ENCODE results near the gene S100A14.
"Not testable (repeated sequence)": the region's sequence is repeated elsewhere in the genome, so short reads cannot be mapped to it uniquely, and the experiment has no call there.

The S100A14 gene

DNA sequence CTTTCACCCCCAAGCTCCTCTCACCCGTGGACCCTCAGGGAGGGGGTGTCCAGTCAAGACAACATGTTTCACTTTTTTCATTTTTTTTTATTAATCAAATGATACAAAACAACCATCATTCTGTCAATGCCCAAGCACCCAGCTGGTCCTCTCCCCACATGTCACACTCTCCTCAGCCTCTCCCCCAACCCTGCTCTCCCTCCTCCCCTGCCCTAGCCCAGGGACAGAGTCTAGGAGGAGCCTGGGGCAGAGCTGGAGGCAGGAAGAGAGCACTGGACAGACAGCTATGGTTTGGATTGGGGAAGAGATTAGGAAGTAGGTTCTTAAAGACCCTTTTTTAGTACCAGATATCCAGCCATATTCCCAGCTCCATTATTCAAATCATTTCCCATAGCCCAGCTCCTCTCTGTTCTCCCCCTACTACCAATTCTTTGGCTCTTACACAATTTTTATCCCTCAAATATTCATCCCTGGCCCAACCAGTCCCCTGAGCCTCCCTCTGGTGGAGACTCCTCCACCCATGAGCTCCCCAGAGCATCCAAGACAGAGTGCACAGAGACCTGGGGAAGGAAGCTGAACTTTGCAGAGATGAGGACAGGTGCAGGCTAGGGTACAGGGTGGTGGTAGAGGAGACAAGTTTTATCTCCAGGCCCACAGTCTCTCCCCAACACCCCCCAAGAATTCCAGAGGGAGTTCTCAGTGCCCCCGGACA, 1.8 kb downstream of the S100A14 start:
- no peak for DNase-seq

DNA sequence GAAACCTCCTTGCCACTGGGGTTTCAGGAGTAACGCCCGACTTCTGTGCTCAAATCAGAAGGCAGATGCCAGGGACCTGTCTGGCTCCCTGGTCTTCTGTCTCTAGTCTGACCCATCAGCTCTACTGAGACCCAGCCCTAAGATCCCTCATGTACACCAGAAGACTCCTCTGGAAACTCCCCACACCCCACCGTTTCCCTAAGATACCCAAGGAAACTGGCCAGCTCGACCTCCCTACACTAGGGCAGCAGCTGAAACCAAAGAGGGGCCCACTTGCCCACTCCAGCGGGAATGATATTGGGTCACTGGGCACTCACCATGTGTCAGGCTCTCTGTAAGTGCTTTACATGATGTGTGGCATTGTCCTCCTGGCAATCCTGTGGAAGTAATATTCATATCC, 2.7 kb downstream of the S100A14 start:
- no peak for DNase-seq

DNA sequence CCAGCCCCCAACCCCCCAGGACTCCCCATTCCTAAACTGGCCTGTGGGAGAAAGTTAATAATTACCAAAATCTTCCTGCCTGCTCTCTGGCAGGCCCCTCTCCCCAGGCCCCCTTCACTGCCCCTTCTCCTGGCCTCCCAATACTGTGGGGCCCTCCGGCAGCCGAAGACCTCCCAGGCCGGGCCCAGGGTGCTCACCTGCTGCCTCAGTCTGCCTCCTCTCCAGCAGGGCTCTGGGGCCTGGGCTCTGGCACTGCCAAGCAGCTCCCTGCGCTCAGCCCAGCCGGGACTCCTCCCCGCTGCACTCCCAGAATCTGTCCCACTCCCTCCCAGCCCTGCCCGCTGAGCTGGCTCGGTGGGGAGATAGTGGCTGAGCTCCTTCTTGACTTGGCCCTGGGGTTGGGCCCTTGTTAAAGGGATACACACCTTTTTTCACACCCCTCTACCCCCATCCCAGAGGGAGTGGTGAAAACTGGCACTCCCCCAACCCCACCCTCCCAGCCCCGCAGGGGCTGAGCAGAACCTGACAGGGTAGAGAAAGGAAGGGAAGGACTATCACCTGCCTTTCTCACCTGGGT, 3.3 kb downstream of the S100A14 start, which contains the start of gene S100A16:
S100A16 (minus strand) TSS at position 383 of the 577 bp plus-strand sequence. CDS start 4,986 bp downstream, outside the sequence.
- DNase-seq = no peak

DNA sequence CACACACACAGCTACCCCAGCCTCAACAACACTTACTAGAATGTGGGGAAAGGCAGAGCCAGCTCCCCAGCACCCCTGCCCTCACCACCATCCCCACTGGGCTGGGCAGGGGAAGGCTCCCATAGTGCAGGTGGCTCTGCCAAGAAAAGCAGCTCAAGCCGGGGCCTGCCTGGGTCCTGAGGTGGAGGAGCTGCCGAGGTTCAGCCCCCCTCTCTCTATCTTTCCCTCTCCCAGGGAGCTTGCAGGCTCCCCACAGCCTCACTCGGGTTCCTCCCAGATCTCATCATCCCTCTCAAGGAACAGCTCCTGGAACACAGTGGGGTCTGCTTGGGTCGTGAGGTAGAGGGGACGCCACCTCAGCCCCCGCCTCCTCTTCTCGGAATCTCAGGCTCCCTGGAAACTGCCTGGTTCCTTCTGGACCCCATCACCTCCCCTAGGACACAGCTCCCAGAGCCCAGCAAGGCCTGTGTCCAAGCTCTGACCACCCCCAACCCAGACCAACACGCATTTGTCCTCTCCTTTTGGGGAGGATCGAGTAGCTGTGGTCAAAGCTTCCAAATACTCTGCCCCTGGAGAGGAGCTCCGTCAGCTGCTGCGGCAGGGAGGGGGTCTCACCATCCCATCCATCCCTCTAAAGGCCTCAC, 3.9 kb downstream of the S100A14 start:
- no peak for DNase-seq

DNA sequence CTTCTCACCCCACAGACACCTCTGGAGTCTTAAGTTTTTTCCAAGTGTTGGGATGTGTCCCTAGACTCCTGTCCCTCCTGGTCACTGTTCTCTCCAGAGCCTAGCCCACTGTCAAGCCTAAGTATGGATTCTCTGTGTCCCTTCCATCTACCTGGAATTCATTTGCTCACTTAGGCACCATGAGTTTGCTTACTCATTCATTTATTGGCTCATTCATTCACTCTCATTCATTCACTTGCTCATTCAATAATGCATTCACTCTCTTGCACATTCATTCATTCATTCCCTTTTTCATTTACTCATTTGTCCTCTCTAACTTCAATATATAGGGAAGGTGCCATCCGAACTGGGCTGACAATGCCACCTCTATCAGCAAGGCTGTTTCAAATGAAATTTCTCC, 4.8 kb downstream of the S100A14 start:
- no peak for DNase-seq

DNA sequence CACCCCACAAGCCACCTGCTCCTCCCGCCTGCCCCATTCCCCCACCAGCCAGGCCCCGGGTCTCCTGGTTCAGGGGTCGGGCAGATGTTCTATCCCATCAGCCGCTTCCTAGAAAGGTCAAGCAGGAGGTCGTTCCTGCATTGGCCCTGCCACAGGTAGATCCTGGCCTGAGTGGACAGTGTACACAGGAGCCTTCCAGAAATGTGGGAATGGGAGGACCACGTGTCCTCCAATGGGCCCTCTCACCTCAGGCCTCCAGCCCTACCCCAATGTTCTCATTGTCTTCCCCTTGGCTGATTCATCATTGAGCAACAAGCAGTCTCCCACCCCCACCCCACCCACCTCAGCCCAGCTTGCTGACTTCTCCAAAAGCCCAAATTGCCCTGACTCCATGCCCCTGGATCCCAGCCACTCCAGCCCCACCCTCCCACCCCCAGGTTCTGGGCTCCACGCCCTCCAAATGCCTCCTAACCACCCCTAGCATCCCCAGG, 5.3 kb downstream of the S100A14 start:
- DNase-seq = no peak

DNA sequence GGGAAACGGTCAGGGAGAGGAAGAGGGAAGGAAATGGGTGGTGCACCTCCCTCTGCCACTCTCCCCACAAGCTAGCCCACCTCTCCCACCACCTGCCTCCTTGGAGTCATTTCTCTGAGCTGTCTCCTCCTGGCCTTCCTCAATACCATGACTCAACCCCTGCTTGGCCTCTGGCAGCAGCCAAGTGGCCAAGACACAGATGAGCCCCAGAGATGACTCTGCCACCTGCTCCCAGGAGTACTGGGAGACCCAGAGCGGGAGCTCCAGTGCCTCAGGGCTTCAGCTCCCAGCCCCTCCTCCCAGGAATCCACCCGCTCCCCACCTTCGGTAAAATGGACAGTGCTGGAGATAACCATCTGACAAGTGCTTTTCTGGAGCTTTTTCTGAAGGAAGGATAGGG, 5.8 kb downstream of the S100A14 start:
- no peak for DNase-seq

DNA sequence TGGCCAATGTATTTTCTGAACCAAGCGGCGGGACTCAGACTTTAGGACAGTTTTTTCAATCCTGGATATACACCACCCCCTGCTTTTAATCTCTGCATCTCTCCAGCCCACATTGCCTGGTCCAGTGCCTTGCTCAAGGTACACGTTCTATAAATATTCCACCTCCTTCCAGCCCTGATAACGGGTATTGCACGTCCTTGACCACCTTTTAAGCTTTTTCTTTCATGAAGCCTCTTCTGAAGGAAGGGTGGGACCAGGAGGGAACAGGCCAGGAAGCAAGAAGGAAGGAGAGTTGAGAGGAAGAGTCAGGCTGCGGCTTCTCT, 6.6 kb downstream of the S100A14 start:
- DNase-seq = no peak

DNA sequence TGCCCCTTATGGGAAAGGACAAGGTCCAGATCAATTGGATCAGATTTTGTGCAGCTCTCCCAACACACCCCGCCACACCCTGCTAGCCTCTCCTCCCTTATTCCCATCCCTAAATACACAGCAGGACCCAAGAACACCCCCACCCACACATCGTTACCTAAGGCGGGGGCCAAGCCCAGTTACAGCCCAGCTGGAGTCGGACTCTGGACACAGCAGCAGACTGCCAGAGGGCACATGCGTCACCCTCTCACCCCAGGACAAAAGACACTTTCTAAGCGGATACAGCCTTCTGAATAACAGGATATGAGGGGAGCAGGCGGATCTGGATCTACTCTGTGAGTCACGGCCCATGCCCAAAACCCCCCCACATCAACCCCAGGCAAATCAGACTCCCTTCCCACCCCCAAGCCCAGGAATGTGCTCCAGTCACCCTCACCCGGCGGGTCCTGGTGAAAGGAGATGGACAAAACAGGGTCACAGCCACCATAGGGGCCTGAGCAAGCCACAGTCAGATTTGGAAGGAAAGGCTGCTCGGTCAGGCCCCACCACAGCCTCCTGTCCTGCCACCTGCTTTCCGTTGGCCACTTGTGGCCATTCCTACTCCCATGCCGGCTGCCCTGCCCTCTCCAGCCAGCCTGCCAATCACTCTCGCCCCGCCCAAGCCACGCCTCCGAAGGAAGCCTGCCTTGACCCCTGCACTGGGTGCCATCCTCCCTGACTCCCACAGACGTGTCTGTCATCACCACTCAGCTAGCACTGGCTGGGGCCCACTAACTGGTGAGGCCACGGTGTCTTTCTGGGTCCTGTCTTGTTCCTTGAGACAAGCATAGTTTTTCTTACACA, 7.2 kb downstream of the S100A14 start:
- DNase-seq = no peak

DNA sequence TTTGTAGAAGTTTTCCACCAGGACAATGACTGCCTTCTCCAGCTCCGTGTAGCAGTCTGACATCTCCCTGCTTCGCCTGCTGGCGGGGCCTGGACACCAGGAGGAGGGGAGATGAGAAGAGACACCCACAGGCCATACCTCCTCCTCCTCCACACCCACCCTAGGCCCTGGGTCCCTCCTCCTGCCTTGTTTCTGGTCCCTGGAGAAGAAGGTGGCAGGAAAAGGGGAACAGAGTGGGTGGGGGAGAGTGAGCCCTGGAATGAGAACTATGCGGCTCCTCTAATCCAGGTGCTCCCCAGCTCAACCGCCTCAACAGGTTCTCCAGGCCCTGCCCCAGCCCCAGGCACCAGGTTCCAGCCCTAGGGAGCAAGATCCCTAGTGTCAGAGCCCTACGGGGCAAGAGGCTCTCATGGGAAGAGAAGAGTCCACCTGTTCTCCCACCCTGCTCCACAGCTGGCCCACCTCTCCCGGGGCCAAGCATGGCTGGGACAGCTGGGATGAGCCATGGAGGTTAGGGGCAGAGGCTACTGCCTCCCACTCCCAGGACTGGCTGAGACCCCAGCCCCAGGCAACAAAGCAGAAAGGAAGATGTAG, 7.9 kb downstream of the S100A14 start:
- no peak for DNase-seq

DNA sequence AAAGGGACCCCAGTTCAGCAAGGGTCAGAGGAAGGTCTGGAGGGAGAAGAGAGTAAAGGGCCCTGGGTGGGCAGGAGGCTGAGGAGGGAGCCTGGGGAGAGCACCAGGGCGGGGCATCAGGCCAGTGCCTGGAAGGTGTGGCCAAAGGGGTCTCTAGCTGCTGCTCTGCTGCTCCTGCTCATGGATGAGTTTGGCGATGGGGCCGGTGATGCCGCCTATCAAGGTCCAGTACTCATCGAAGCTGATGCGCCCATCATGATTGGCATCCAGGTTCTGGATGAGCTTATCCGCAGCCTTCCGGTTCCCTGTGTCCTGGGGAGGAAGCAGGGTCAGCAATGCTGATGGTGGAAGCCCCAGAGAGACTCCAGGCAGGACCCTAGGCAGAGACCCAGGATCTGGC, 8.7 kb downstream of the S100A14 start:
- no peak for DNase-seq

DNA sequence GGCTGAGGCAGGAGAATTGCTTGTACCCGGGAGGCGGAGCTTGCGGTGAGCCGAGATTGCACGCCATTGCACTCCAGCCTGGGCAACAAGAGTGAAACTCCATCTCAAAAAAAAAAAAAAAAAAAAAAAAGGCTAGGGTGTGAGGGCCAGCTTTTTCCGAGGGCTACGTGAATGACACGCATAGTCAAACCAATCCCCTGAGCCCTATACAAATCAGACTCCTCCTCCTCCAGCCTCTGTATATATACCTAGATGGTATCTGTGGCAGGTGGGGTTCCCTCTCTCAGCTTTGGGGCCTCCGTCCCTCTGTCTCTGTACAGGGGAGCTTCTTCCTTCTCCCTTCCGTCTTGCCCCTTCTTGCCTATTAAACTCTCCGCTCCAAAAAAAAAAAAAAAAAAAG, 9.9 kb downstream of the S100A14 start:
- DNase-seq = no peak

DNA sequence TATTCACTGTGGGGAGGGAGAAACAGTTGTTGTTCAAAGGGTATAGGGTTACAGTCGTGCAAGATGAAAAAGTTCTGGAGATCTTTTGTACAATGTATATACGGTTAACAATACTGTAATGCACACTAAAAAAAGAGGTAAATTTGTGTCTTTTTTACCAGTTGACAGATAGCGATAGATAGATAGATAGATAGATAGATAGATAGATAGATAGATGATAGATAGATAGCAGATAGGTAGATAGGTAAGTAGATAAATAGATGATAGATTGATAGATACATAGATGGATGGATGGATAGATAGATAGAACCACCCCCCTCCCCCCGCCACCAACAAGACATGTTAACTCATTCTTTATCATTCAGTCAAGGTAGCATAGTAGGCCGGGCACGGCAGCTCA, 13.4 kb downstream of the S100A14 start:
- no peak for DNase-seq

DNA sequence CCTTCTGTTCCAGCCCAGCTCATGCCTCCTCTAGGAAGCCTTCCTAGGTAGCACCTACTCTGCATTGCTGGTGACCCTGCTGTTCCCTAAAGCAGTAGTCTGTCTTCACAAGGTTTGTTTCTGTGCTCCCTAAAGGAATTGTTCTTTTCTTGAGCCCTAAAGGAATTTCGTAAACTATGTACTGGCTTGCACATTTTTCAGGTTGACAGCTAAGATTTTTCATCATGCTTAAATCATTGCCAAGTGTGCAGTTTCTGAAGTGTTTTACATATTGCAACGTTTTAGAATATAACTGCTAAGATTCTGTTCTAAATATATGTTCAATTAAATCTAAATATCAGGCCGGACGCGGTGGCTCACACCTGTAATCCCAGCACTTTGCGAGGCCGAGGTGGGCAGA, 16.3 kb downstream of the S100A14 start:
- no peak for DNase-seq

DNA sequence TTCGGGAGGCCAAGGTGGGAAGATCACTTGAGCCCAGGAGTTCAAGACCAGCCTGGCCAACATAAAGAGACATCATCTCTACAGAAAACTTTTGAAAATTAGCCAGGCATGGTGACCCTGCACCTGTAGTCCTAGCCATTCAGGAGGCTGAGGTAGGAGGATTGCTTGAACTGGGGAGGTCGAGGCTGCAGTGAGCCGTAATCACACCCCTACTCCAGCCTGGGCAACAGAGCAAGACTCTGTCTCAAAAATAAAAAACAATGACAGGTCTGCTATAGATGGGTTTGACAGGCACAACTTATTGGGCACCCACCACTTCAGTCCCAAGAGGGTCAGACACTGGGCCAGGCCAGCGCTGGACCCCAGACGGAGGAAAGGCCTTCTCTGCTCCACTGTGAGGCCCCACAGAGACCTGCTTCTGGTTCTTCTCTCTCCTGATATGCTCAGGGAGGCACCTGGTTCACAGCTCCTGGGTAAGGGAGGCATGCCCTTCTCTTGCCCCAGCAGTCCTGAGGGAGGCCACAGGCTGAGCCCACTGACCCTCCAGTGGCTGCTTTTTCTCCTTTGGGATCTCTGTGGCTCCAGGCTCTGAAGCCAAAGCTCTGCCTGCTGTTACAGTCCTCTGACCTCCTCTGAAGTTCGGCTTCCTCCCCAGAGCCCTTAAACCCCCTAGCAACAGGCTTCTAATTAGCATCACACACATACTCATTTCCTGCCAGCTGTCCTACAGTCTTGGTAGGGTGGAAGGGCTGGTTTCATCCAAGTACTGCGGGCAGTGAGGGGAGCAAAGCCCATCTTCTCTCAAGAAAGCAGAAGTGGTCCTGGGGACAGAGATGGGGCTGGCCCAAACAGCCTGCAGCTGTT, 17.6 kb downstream of the S100A14 start:
- DNase-seq = no peak

DNA sequence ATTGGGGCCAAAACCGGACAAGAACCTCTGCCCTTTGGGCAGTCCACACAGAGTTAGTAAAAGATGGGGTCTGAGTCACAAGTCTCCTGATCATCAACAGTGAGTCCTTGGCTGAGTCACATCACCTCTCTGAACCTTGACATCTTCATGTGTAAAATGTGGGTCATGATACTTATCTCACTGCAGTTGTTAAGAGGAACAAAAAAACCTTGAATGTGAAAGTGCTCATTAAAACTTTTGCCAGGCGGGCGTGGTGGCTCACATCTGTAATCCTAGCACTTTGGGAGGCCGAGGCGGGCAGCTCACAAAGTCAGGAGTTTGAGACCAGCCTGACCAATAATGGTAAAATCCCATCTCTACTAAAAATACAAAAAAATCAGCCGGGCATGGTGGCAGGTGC, 18.9 kb downstream of the S100A14 start:
- DNase-seq = no peak

DNA sequence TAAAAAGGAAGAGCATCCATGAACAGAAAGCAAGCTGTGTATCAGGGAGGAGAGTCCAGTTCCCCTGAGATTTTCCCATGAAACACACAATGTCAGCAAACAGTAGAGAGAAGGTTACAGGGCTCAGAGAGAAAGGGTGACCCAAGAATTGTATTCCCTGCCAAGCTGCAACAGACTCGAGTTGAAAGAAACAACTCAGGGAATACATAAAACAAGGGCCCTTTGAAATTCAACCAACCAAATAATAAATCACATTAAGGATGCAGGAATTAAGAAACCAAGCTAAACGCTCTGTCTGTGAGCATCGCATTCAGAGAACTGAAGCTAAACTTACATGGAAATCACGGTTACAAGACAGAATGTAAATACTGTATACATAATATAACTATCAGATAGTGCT, 23.4 kb downstream of the S100A14 start:
- DNase-seq = no peak

DNA sequence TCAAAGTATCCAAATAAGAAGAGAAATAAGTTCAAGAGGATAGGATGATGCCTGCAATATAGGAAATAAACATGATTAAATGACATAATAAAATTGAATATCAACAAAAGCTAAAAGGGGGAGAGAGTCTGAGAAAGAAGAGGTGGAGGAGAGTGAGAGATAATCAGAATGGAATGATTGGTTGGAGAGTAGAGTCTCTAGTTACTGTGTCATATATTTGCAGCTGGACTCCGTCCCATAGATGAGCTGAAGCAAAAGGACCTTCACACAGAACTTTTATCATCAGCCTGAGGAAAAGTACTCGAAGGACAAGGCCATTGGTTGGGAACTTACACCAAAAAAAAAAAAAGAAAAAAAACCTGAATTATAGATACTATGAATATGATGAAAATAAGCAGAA, 27.6 kb downstream of the S100A14 start:
- no peak for DNase-seq

DNA sequence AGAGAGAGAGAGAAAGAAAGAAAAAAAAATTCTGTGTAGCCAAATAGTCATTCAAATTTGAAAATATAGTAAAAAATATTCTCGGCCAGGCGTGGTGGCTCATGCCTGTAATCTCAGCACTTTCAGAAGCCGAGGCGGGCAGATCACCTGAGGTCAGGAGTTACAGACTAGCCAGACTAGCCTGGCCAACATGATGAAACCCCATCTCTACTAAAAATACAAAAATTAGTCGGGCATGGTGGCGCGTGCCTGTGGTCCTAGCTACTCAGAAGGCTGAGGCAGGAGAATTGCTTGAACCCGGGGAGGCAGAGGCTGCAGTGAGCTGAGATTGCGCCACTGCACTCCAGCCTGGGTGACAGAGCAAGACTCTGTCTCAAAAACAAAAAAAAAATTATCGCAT, 28.1 kb downstream of the S100A14 start:
- not testable (repeated sequence) for DNase-seq

DNA sequence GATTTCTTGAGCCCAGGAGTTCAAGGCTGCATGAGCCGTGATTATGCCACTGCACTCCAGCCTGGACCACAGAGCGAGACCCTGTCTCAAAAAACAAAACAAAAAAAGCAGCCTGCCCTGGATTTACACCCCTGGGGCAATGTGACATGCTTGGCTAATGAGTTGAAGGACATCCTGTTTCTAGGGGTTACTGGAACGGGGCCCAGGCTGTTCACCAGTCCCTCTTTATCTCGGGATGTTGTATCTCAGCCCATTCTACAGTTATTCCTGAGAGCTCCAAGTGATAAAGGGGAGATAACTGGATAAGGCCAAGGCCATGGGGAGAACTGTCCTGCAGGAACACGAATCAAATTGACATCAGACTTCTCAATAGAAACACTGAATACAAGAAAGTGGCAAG, 28.8 kb downstream of the S100A14 start:
- DNase-seq = no peak

DNA sequence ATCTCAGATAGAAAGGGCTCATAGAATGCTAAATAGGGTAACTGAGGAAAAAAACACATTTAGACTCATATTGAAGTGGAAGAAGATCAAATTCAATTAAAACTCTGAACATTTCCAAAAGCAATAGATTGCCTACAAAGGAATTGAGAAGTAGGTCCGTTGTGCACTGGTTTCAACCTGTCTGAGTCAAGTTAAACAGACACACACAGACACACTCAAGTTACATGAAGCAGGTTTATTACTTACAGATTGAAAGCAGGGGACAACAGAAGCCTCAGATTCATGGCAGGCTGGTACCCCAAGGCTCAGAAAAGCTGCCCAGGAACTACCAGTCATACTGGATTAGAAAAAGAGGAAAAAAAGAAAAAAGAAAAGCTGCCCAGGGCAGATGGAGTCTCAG, 29.8 kb downstream of the S100A14 start:
- no peak for DNase-seq

DNA sequence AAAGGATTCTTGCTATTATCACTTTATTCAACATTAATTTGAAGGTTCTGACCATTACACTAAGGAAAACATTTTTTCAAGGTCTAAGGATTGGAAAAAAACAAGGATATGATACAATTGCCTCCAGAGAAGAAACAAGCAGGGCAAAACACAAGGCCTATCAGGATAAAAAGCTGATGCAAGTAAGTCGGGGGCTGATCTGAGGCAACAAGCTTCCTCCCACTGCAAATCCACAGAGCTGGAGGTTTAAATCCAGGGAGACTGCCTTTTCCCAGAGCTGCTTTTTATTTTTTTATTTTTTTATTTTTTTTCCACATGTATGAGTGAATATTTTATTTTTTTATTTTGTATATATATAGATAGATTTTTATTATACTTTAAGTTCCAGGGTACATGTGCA, 31.1 kb downstream of the S100A14 start:
- DNase-seq = no peak
